Ectodermal cell (in vitro differentiated cells): Measurements from ENCODE around the gene BACH2.

ENCODE experiments used
- H3K27ac ChIP-seq: 2 replicates; pipeline ENCODE4 v1.7.0; 2013; ENCODE audit warnings: mild to moderate bottlenecking, low read depth, low read length; ENCODE audit not compliant: insufficient read depth, poor library complexity, severe bottlenecking
- H3K27me3 ChIP-seq: 2 replicates; pipeline ENCODE4 v1.7.0; 2013; ENCODE audit warnings: mild to moderate bottlenecking, low read length; ENCODE audit not compliant: insufficient read depth, control insufficient read depth, poor library complexity, severe bottlenecking
- H3K36me3 ChIP-seq: one replicate; pipeline ENCODE4 v1.7.0; 2013; ENCODE audit warnings: low read length; ENCODE audit not compliant: control insufficient read depth, insufficient read depth
- H3K4me1 ChIP-seq: one replicate; pipeline ENCODE4 v1.7.0; 2013; ENCODE audit warnings: low read length; ENCODE audit not compliant: control insufficient read depth, insufficient read depth
- H3K4me3 ChIP-seq: 2 replicates; pipeline ENCODE4 v1.7.0; 2013; ENCODE audit warnings: low read depth, low read length, control low read depth; ENCODE audit not compliant: insufficient read depth
- H3K9me3 ChIP-seq: 2 replicates; pipeline ENCODE4 v1.7.0; 2013; ENCODE audit warnings: mild to moderate bottlenecking, low read length, moderate library complexity; ENCODE audit not compliant: control insufficient read depth
- WGBS, 2 experiments: methylation state at CpG; one replicate each; pipeline ENCODE4 v1.1.7; 2013; ENCODE audit warnings: missing lambda C conversion rate in 2 of 2; 5-methylcytosine and 5-hydroxymethylcytosine counted together

Gene BACH2

GRCh38 chr6:89966913-89967312, 329.7 kb downstream of the BACH2 start:
- Histone ChIP-seq H3K9me3 (no peaks in the 10 kb centered on the region), H3K27me3 (no peaks in the 10 kb centered on the region), H3K4me1 (no peaks in the 10 kb centered on the region), H3K27ac (no peak overlapping the region), H3K4me3 (no peak overlapping the region), H3K36me3 (no peaks in the 10 kb centered on the region)
- 87 to 92% methylated on average over 3 of the region's 3 CpGs for WGBS, 2 experiments

DNA sequence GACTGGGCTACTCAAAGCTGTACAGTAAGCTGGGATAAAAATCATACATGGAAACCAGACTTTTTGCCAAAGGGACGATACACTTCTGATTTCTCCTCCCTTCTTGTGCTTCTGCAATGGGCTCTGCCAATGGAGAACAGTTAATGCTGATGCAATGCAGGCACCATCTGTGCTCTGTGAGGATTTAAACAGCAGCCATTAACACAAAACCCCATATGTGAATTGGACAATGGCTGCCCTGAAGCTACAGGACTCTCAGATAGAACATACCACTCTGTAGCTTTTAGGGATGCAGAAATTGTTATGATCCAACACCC, 330.5 kb downstream of the BACH2 start:
- H3K27ac ChIP-seq: no peak overlapping the region
- H3K4me1 ChIP-seq: no peaks in the 10 kb centered on the region

DNA sequence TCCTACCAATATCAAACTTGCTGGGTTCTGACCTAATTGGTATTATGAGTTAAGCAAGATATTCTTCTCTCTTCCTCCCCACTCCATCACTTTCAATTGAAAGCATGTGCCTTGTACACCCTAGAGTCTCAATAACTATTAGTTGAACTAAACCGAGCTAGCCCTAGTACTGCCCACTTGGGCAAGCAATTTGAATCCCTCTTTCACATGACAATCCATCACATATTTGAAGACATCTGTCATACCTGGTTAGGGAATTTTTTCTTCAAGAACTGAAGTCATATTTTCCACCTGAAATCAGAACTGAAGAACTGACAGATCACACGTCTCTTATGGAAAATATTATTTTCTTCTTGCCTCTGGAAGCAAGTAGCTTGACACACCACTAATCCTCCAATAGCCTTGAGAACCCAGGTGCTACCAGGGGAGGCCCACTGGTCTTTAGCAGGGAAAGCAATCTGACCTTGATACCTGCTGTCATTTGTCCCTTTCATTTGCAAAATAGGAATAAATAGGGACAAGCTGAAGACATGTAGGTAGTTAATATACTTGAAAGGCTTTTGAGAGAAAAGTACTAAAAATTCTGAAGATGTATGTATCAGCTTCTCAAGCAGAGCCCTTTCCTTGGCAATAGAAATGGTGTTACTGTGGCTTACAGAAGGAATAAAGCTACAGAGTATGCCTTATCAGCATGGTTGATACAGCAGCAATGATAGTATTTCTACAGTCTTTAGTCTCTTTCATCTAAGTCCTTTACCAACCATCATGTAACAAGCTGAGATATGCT, 331.0 kb downstream of the BACH2 start:
- no peak overlapping the region for H3K27ac ChIP-seq

More for the DNA sequence above, 330.5 kb downstream of the BACH2 start:
- H3K36me3 ChIP-seq: no peaks in the 10 kb centered on the region
- no peaks in the 10 kb centered on the region for H3K27me3 ChIP-seq
- WGBS, 2 experiments: 91 to 97% methylated on average over 1 of the region's 1 CpG
- no peak overlapping the region for H3K4me3 ChIP-seq
- H3K9me3 ChIP-seq: no peaks in the 10 kb centered on the region

DNA sequence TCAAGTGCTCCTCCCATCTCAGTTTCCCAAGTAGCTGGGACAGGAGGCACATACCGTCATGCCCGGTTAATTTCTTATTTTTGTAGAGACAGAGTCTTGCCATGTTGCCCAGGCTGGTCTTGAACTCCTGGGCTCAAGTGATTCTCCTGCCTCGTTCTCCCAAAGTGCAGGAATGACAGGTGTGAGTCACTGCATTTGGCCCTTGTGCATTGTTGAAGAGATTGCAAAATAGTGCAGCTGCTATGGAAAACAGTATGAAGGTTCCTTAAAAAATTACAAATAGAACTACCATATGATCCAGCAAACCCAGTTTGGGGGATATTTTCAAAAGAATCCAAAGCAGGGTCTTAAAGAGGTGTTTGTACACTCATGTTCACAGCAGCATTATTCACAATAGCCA, 333.3 kb downstream of the BACH2 start:
- no peaks in the 10 kb centered on the region for H3K36me3 ChIP-seq
- no peak overlapping the region for H3K27ac ChIP-seq
- H3K4me3 ChIP-seq: no peak overlapping the region
- no peaks in the 10 kb centered on the region for H3K9me3 ChIP-seq
- WGBS, 2 experiments: 86 to 88% methylated on average over 3 of the region's 3 CpGs
- no peaks in the 10 kb centered on the region for H3K27me3 ChIP-seq
- no peaks in the 10 kb centered on the region for H3K4me1 ChIP-seq

More for the DNA sequence above, 331.0 kb downstream of the BACH2 start:
- Histone ChIP-seq H3K4me3 (no peak overlapping the region), H3K27me3 (no peaks in the 10 kb centered on the region), H3K4me1 (no peaks in the 10 kb centered on the region), H3K9me3 (no peaks in the 10 kb centered on the region), H3K36me3 (no peaks in the 10 kb centered on the region)
- WGBS, 2 experiments: 93% methylated on average over 2 of the region's 2 CpGs

DNA sequence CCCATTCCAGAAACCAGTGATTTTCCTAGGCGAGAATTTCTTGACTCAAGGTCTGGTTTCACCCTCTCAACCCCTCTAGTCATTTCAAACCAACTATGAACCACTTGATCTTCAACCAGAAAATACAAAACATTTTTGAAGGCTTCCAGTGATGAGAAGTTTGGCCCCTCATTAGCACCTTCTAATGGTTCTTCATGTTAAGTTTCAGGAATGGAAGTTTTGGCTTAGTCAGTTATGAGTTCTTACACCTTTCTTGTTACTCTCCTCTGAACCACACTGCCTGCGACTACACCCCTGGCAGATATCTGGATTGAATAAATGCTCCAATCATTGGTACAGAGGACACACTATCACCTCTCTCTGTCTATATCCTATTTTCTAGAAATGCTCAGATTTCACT, 335.2 kb downstream of the BACH2 start:
- no peak overlapping the region for H3K4me3 ChIP-seq
- no peaks in the 10 kb centered on the region for H3K9me3 ChIP-seq
- no peak overlapping the region for H3K27ac ChIP-seq
- no peaks in the 10 kb centered on the region for H3K27me3 ChIP-seq
- no peaks in the 10 kb centered on the region for H3K36me3 ChIP-seq
- no peaks in the 10 kb centered on the region for H3K4me1 ChIP-seq
- 94 to 97% methylated on average over 2 of the region's 2 CpGs for WGBS, 2 experiments

DNA sequence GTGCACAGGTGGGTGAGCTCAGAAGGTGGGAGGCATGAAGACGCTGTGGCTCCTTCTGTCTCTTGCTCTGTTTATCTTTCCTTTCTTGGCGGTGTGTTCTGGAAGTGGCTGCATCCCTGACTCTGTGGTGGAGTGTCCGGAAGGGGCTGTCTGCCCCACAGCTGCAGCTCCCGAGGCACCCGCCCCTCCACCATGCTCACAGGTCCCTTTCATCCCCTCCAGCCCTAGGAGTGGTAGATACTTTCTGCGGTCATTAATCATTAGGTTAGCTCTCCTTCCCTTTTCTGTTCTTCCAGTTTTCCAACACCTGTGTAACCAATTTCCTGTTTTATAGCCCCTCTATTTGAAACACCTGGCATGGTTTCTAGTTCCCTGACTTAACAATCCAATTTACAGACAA, 336.8 kb downstream of the BACH2 start:
- 89 to 91% methylated on average over 6 of the region's 6 CpGs for WGBS, 2 experiments

DNA sequence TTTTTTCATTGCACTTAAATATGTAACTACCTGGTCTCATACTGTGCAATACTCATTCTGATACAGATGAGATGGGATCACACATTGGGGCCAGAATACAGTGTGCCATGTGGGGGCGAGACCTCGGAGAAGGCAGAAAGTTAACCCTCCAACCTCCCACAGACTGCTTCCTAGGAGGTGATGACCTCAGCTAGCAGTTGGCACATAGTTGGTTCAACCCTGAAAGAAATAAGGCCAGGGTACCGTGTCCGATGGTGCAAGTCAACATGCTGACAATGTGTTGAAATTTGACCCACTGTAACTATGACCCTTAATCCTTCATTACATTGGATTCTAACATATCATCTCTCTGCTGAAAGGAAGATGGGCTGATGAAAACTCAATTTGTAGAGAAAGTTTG, 340.5 kb downstream of the BACH2 start:
- Histone ChIP-seq H3K4me3 (no peak overlapping the region), H3K9me3 (no peaks in the 10 kb centered on the region), H3K27ac (no peak overlapping the region), H3K4me1 (peaks cover 9% of the 10 kb centered on the region), H3K27me3 (no peaks in the 10 kb centered on the region), H3K36me3 (no peaks in the 10 kb centered on the region)
- 97% methylated on average over 4 of the region's 4 CpGs for WGBS, 2 experiments

More for the DNA sequence above, 336.8 kb downstream of the BACH2 start:
- Histone ChIP-seq H3K4me1 (no peaks in the 10 kb centered on the region), H3K27ac (no peak overlapping the region), H3K36me3 (no peaks in the 10 kb centered on the region), H3K9me3 (no peaks in the 10 kb centered on the region), H3K4me3 (no peak overlapping the region), H3K27me3 (no peaks in the 10 kb centered on the region)

- Histone ChIP-seq H3K9me3 (no peaks in the 10 kb centered on the region), H3K4me1 (peaks cover 9% of the 10 kb centered on the region), H3K27ac (no peak overlapping the region), H3K36me3 (no peaks in the 10 kb centered on the region), H3K27me3 (no peaks in the 10 kb centered on the region), H3K4me3 (no peak overlapping the region)
- 74 to 78% methylated on average over 5 of the region's 5 CpGs for WGBS, 2 experiments
Observed at GRCh38 chr6:89955364-89955763, 341.3 kb downstream of the BACH2 start.

- H3K4me3 ChIP-seq: no peak overlapping the region
- no peaks in the 10 kb centered on the region for H3K36me3 ChIP-seq
- no peaks in the 10 kb centered on the region for H3K9me3 ChIP-seq
- 96% methylated on average over 1 of the region's 1 CpG for WGBS, 2 experiments
- no peaks in the 10 kb centered on the region for H3K27me3 ChIP-seq
- H3K4me1 ChIP-seq: peaks cover 9% of the 10 kb centered on the region
- no peak overlapping the region for H3K27ac ChIP-seq
Observed at GRCh38 chr6:89954721-89955148, 341.9 kb downstream of the BACH2 start.

- no peak overlapping the region for H3K27ac ChIP-seq
- peaks cover 9% of the 10 kb centered on the region for H3K4me1 ChIP-seq
- no peaks in the 10 kb centered on the region for H3K36me3 ChIP-seq
- WGBS, 2 experiments: 95 to 98% methylated on average over 4 of the region's 4 CpGs
- no peaks in the 10 kb centered on the region for H3K27me3 ChIP-seq
- H3K9me3 ChIP-seq: no peaks in the 10 kb centered on the region
- no peak overlapping the region for H3K4me3 ChIP-seq
Observed at GRCh38 chr6:89952686-89953085, 344.0 kb downstream of the BACH2 start.
